ENCODE results near the gene CYP46A1.

The CYP46A1 gene

DNA sequence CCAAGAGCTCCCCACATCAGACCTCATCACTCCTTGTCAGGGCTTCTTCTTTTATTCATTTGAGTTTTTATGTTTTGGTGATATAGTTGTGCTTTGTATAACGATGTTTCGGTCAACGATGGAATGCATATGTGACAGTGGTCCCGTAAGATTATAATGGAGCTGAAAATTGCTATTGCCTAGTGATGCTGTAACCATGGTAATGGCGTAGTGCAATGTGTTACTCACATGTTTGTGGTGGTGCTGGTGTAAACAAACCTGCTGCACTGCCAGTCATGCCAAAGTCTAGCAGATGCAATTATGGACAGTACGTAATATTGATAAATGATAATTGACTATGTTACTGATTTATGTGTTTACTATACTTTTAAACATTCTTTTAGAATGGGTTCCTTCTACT is 16.3 kb downstream of the CYP46A1 start:
- TF ChIP-seq, protein P1, sequence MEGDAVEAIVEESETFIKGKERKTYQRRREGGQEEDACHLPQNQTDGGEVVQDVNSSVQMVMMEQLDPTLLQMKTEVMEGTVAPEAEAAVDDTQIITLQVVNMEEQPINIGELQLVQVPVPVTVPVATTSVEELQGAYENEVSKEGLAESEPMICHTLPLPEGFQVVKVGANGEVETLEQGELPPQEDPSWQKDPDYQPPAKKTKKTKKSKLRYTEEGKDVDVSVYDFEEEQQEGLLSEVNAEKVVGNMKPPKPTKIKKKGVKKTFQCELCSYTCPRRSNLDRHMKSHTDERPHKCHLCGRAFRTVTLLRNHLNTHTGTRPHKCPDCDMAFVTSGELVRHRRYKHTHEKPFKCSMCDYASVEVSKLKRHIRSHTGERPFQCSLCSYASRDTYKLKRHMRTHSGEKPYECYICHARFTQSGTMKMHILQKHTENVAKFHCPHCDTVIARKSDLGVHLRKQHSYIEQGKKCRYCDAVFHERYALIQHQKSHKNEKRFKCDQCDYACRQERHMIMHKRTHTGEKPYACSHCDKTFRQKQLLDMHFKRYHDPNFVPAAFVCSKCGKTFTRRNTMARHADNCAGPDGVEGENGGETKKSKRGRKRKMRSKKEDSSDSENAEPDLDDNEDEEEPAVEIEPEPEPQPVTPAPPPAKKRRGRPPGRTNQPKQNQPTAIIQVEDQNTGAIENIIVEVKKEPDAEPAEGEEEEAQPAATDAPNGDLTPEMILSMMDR (IDR thresholded peaks at IDR 0.05; ENCODE audit: insufficient read depth, low read length, poor library complexity, severe bottlenecking), result no peak
- TF ChIP-seq EZH2phosphoT487 (conservative IDR thresholded peaks at IDR 0.05; ENCODE audit: low read length), result no peak
- H3K9ac ChIP-seq (ENCODE audit: low read length), result no peak overlapping the region
- no peak overlapping the region for H3K4me2 ChIP-seq (ENCODE audit: low read depth, low read length, poor library complexity, severe bottlenecking)
- no peaks in the 10 kb centered on the region for H3F3A ChIP-seq (ENCODE audit: insufficient read depth)
- H3K9me3 ChIP-seq (ENCODE audit: insufficient read depth, low read length), result peaks cover 18% of the 10 kb centered on the region; the same call in 1 of the 2 replicates
- H3K4me3 ChIP-seq (ENCODE audit: insufficient read depth, low read length, poor library complexity, severe bottlenecking), result no peak overlapping the region
- H3K27me3 ChIP-seq (ENCODE audit: low read length), result 0 out of 2 replicates have a peak, but pooled peaks cover 4% of the 10 kb centered on the region
- no peaks in the 10 kb centered on the region for H3K79me2 ChIP-seq (ENCODE audit: insufficient read depth, low read length)
- H3K27ac ChIP-seq (ENCODE audit: low read depth, low read length), result no peak overlapping the region
- H3K9me2 ChIP-seq (replicated peaks; ENCODE audit: insufficient read depth, low read length), result no peaks in the 10 kb centered on the region
- H3K36me3 ChIP-seq (ENCODE audit: low read length), result no peaks in the 10 kb centered on the region
- no peaks in the 10 kb centered on the region for H4K20me1 ChIP-seq (ENCODE audit: low read depth, low read length)
- H2AFZ ChIP-seq (ENCODE audit: low read depth, low read length, severe bottlenecking), result no peak overlapping the region

DNA sequence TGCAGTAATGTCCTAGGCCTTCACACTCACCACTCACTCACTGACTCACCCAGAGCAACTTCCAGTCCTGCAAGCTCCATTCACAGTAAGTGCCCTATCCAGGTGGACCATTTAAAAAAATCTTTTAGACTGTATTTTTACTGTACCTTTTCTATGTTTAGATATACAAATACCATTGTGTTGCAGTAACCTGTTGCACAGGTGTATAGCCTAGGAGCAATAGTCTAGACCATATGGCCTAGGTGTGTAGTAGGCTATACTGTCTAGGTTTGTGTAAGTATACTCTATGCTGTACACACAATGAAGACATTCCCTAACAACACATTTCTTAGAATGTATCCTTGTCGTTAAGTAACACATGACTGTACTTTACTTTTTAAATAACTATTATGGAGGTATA is 17.2 kb downstream of the CYP46A1 start:
- H3K36me3 ChIP-seq (ENCODE audit: low read length), result no peaks in the 10 kb centered on the region
- no peak overlapping the region for H2AFZ ChIP-seq (ENCODE audit: low read depth, low read length, severe bottlenecking)
- peaks cover 18% of the 10 kb centered on the region; the same call in 1 of the 2 replicates for H3K9me3 ChIP-seq (ENCODE audit: insufficient read depth, low read length)
- TF ChIP-seq, protein P1 (IDR thresholded peaks at IDR 0.05; ENCODE audit: insufficient read depth, low read length, poor library complexity, severe bottlenecking), result no peak
- no peak overlapping the region for H3K27ac ChIP-seq (ENCODE audit: low read depth, low read length)
- H3K27me3 ChIP-seq (ENCODE audit: low read length), result 0 out of 2 replicates have a peak, but pooled peaks cover 4% of the 10 kb centered on the region
- H4K20me1 ChIP-seq (ENCODE audit: low read depth, low read length), result no peaks in the 10 kb centered on the region
- no peaks in the 10 kb centered on the region for H3F3A ChIP-seq (ENCODE audit: insufficient read depth)
- no peak overlapping the region for H3K9ac ChIP-seq (ENCODE audit: low read length)
- no peak overlapping the region for H3K4me2 ChIP-seq (ENCODE audit: low read depth, low read length, poor library complexity, severe bottlenecking)
- H3K79me2 ChIP-seq (ENCODE audit: insufficient read depth, low read length), result no peaks in the 10 kb centered on the region
- H3K4me3 ChIP-seq (ENCODE audit: insufficient read depth, low read length, poor library complexity, severe bottlenecking), result no peak overlapping the region
- no peaks in the 10 kb centered on the region for H3K9me2 ChIP-seq (replicated peaks; ENCODE audit: insufficient read depth, low read length)

DNA sequence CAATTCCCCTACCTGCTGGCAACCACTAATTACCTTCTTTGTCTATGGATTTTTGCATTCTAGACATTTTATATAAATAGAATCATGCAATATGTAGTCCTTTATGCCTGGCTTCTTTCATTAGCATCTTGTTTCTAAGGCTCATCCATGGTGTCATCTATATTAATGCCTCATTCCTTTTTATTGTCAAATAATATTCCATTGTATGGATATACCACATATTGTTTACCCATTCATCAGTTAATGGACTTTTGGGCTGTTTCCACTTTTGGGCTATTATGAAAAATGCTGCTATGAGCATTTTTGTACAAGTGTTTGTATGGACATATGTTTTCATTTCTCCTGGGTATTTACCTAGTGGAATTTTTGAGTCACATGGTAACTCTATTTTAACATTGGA is 18.0 kb downstream of the CYP46A1 start:
- no peaks in the 10 kb centered on the region for H3K79me2 ChIP-seq (ENCODE audit: insufficient read depth, low read length)
- no peaks in the 10 kb centered on the region for H3K36me3 ChIP-seq (ENCODE audit: low read length)
- H3K4me3 ChIP-seq (ENCODE audit: insufficient read depth, low read length, poor library complexity, severe bottlenecking), result no peak overlapping the region
- H2AFZ ChIP-seq (ENCODE audit: low read depth, low read length, severe bottlenecking), result no peak overlapping the region
- no peaks in the 10 kb centered on the region for H4K20me1 ChIP-seq (ENCODE audit: low read depth, low read length)
- no peaks in the 10 kb centered on the region for H3F3A ChIP-seq (ENCODE audit: insufficient read depth)
- H3K4me2 ChIP-seq (ENCODE audit: low read depth, low read length, poor library complexity, severe bottlenecking), result no peak overlapping the region
- H3K27me3 ChIP-seq (ENCODE audit: low read length), result 0 out of 2 replicates have a peak, but pooled peaks cover 4% of the 10 kb centered on the region
- peaks cover 18% of the 10 kb centered on the region; the same call in 1 of the 2 replicates for H3K9me3 ChIP-seq (ENCODE audit: insufficient read depth, low read length)
- TF ChIP-seq, protein P1 (IDR thresholded peaks at IDR 0.05; ENCODE audit: insufficient read depth, low read length, poor library complexity, severe bottlenecking), result no peak
- TF ChIP-seq EZH2phosphoT487 (conservative IDR thresholded peaks at IDR 0.05; ENCODE audit: low read length), result no peak
- H3K27ac ChIP-seq (ENCODE audit: low read depth, low read length), result no peak overlapping the region
- no peak overlapping the region for H3K9ac ChIP-seq (ENCODE audit: low read length)
- no peaks in the 10 kb centered on the region for H3K9me2 ChIP-seq (replicated peaks; ENCODE audit: insufficient read depth, low read length)

All from SU-DHL-6 (cell line).